HepG2 (cell line): ENCODE data around the gene KCTD1. TPM values are rescaled to one million over a fixed set of nuclear protein-coding genes. Genes with fewer than 3 reads are reported as not detected.

Source experiments
- ATAC-seq: fragments of 200-7000 bp; cut with Tn5 transposase; 3 replicates; pipeline ENCODE4 v1.9.1; 2020; ENCODE audit warnings: mild to moderate bottlenecking, moderate library complexity
- BruUV-seq: library from RNA; stranded (reverse); fragments of 400-500 nt; replicated peaks from 2 replicates; lab custom pipeline; 2021; lab: Mats Ljungman, UMichigan
- CTCF ChIA-PET: fragments of 300-600 bp; formaldehyde crosslinking; extraction: SDS; loops from one replicate; lab custom pipeline; 2021; ENCODE audit warnings: low total read pairs, inconsistent platforms, low intra/inter-chr PET ratio; lab: Yijun Ruan, JAX
- POLR2A ChIA-PET: fragments of 350-600 bp; sonication (Branson Sonifier 250); formaldehyde crosslinking; loops from one replicate; lab custom pipeline; 2020; ENCODE audit warnings: antibody characterized with exemption, inconsistent platforms; lab: Yijun Ruan, JAX
- DNase-seq: peaks from one replicate; pipeline ENCODE4 v3.0.0-alpha.2; 2015; ENCODE audit warnings: low spot score
- FAIRE-seq: peaks from 3 replicates; lab custom pipeline; 2011; peaks lifted over from hg19 to GRCh38; lab: Jason Lieb, UNC
- H2AFZ ChIP-seq: one replicate; pipeline ENCODE4 v1.6.1; 2011; ENCODE audit warnings: low read length, inconsistent platforms
- H3K27ac ChIP-seq: fragments of 300-600 bp; 3 replicates; pipeline ENCODE4 v1.8.0; 2011; ENCODE audit warnings: mixed run types, mild to moderate bottlenecking, mixed read lengths, low read length, inconsistent platforms; ENCODE audit not compliant: insufficient read depth; ENCODE audit errors: extremely low read length
- H3K27me3 ChIP-seq, 2 experiments: fragments of 200-600 bp in 1 of 2; 2 replicates in 1 of 2; 3 replicates in 1 of 2; pipeline versions ENCODE4 v1.6.0 to v1.8.0; 2011; ENCODE audit warnings: low read length in 2 of 2, mild to moderate bottlenecking in 2 of 2, moderate library complexity in 2 of 2, inconsistent platforms in 1 of 2; ENCODE audit not compliant: insufficient read depth in 2 of 2, control insufficient read depth in 1 of 2
- H3K36me3 ChIP-seq, 2 experiments: fragments of 200-600 bp in 1 of 2; replicated peaks in 1 of 2; 2 replicates in 1 of 2; 3 replicates in 1 of 2; pipeline versions ENCODE4 v1.5.1 to v1.8.0; 2011; ENCODE audit warnings: low read length in 2 of 2, inconsistent platforms in 1 of 2; ENCODE audit not compliant: insufficient read depth in 2 of 2, control insufficient read depth in 1 of 2
- H3K4me1 ChIP-seq: 2 replicates; pipeline ENCODE4 v1.5.1; 2012; ENCODE audit warnings: low read length, inconsistent platforms; ENCODE audit not compliant: insufficient read depth
- H3K4me2 ChIP-seq: 2 replicates; pipeline ENCODE4 v1.6.0; 2011; ENCODE audit warnings: low read depth, low read length, inconsistent platforms
- H3K4me3 ChIP-seq, 3 experiments: fragments of 200-600 bp in 1 of 3; sonication (generic), shearing (Covaris generic) in 1 of 3; replicated peaks in 1 of 3; 2 replicates each; pipeline ENCODE4 v1.5.1; 2011 to 2016; ENCODE audit warnings: low read length in 3 of 3, inconsistent platforms in 2 of 3, low read depth in 2 of 3, mild to moderate bottlenecking in 2 of 3, control low read depth in 1 of 3, mixed read lengths in 1 of 3; ENCODE audit not compliant: insufficient read depth in 1 of 3
- H3K79me2 ChIP-seq: one replicate; pipeline ENCODE4 v1.6.1; 2011; ENCODE audit warnings: low read length, inconsistent platforms; ENCODE audit not compliant: insufficient read depth
- H3K9ac ChIP-seq: 2 replicates; pipeline ENCODE4 v1.6.0; 2011; ENCODE audit warnings: mild to moderate bottlenecking, low read depth, low read length, inconsistent platforms; ENCODE audit not compliant: insufficient read depth
- H3K9me3 ChIP-seq: 2 replicates; pipeline ENCODE4 v1.5.1; 2012; ENCODE audit warnings: mild to moderate bottlenecking, low read length
- H4K20me1 ChIP-seq: 2 replicates; pipeline ENCODE4 v1.6.0; 2011; ENCODE audit warnings: inconsistent platforms, mild to moderate bottlenecking, low read length, moderate library complexity; ENCODE audit not compliant: insufficient read depth
- ATF7 ChIP-seq, 2 experiments: fragments of 450-650 bp in 1 of 2; sonication (generic) in 1 of 2; formaldehyde crosslinking in 1 of 2; IDR thresholded peaks; 2 replicates each; pipeline versions ENCODE4 v1.4.0 to v1.6.1; 2016 to 2020; ENCODE audit warnings: antibody characterized with exemption in 1 of 2, mild to moderate bottlenecking in 1 of 2, missing genetic modification reagents in 1 of 2
- EP300 ChIP-seq, 3 experiments: sonication (generic) in 1 of 3; formaldehyde crosslinking in 1 of 3; IDR thresholded peaks; 2 replicates each; pipeline versions ENCODE4 v1.5.1 to v1.6.1; 2011 to 2020; ENCODE audit warnings: low read depth in 2 of 3, low read length in 2 of 3, borderline replicate concordance in 1 of 3, improper control_type of control experiment in 1 of 3, mild to moderate bottlenecking in 1 of 3, missing genetic modification reagents in 1 of 3, moderate library complexity in 1 of 3
- ETV5 ChIP-seq: IDR thresholded peaks from 2 replicates; pipeline ENCODE4 v1.6.1; 2018; ENCODE audit warnings: missing biosample characterization, missing genetic modification reagents, inconsistent platforms, borderline replicate concordance
- JDP2 ChIP-seq: sonication (generic); formaldehyde crosslinking; IDR thresholded peaks from 2 replicates; pipeline ENCODE4 v1.8.1; 2022; ENCODE audit warnings: missing genetic modification reagents, borderline replicate concordance
- KDM5A ChIP-seq: fragments of 200-600 bp; sonication (generic); IDR thresholded peaks from 2 replicates; pipeline ENCODE4 v1.7.0; 2018; ENCODE audit warnings: antibody characterized with exemption, mild to moderate bottlenecking, low read length, borderline replicate concordance
- NKX3-1 ChIP-seq: sonication (generic); formaldehyde crosslinking; IDR thresholded peaks from 2 replicates; pipeline ENCODE4 v1.5.0; 2020; ENCODE audit warnings: missing genetic modification reagents
- NR2C2 ChIP-seq: sonication (generic); formaldehyde crosslinking; IDR thresholded peaks from 2 replicates; pipeline ENCODE4 v1.4.0; 2020; ENCODE audit warnings: missing genetic modification reagents, mild to moderate bottlenecking, moderate library complexity, borderline replicate concordance
- SP1 ChIP-seq, 2 experiments: fragments of 450-650 bp in 1 of 2; sonication (generic) in 1 of 2; formaldehyde crosslinking in 1 of 2; IDR thresholded peaks; 2 replicates each; pipeline versions ENCODE4 v1.4.0 to v1.6.1; 2016 to 2020; ENCODE audit warnings: missing genetic modification reagents in 1 of 2
- TARDBP ChIP-seq: sonication (generic); formaldehyde crosslinking; IDR thresholded peaks from 2 replicates; pipeline ENCODE4 v1.8.0; 2022; ENCODE audit warnings: mild to moderate bottlenecking, missing genetic modification reagents
- TOPORS ChIP-seq: sonication (generic); formaldehyde crosslinking; IDR thresholded peaks from 2 replicates; pipeline ENCODE4 v1.8.0; 2023; ENCODE audit warnings: mild to moderate bottlenecking, missing genetic modification reagents
- YY1 ChIP-seq: IDR thresholded peaks from 2 replicates; pipeline ENCODE4 v1.6.1; 2011; ENCODE audit warnings: low read length, low read depth, moderate library complexity, mild to moderate bottlenecking; ENCODE audit not compliant: insufficient read depth, insufficient replicate concordance
- ZNF510 ChIP-seq: sonication (generic); formaldehyde crosslinking; IDR thresholded peaks from 2 replicates; pipeline ENCODE4 v1.4.0; 2020; ENCODE audit warnings: low read depth, mild to moderate bottlenecking, missing genetic modification reagents
- ZNF589 ChIP-seq: sonication (generic); formaldehyde crosslinking; conservative IDR thresholded peaks from 2 replicates; pipeline ENCODE4 v1.8.0; 2022; ENCODE audit warnings: mild to moderate bottlenecking, moderate library complexity, missing genetic modification reagents
- WGBS: methylation state at CpG from one replicate; pipeline ENCODE4 v1.1.6; 2017; ENCODE audit warnings: low lambda C conversion rate; 5-methylcytosine and 5-hydroxymethylcytosine counted together
- in situ Hi-C: cut with HindIII; loops from 2 replicates; pipeline ENCODE4 v1.10.0; 2017; ENCODE audit warnings: low pct_unique_long_range_greater_than_20kb; ENCODE audit not compliant: extremely low pct_ligation_motif_present
- intact Hi-C: fragments of 100-400 bp; cut with micrococcal nuclease; formaldehyde crosslinking; loops from one replicate; pipeline ENCODE4 v1.10.0; 2022; ENCODE audit not compliant: unreplicated experiment
- polyA plus RNA-seq, 8 experiments: library from polyadenylated mRNA; depleted of rRNA in 3 of 8; stranded (reverse) in 7 of 8; unstranded in 1 of 8; fragments of >200 nt; fragmentation: Illumina TruSeq in 4 of 8; extraction: Trizol in 4 of 8; gene quantifications; 2 replicates each; pipeline versions ENCODE4 v1.2.1 to v1.2.3, GENCODE V29; 2011 to 2016; ENCODE audit warnings: low read depth in 4 of 8, missing spikeins in 1 of 8, mixed read lengths in 1 of 8; ENCODE audit not compliant: insufficient read depth in 1 of 8
- total RNA-seq, 5 experiments: library from RNA; depleted of rRNA; stranded (reverse); fragments of >200 nt; fragmentation: Illumina TruSeq; extraction: Trizol; gene quantifications; 2 replicates each; pipeline ENCODE4 v1.2.3, GENCODE V29; 2016; ENCODE audit warnings: low read depth in 1 of 5
- TF ChIP-seq, protein P1 (sequence below): sonication (generic); formaldehyde crosslinking; IDR thresholded peaks from 2 replicates; pipeline ENCODE4 v1.4.0; 2020; ENCODE audit warnings: missing genetic modification reagents
- TF ChIP-seq, protein P2 (sequence below): sonication (generic); formaldehyde crosslinking; IDR thresholded peaks from 2 replicates; pipeline ENCODE4 v1.4.0; 2020; ENCODE audit warnings: mild to moderate bottlenecking, missing genetic modification reagents
- TF ChIP-seq, protein P3 (sequence below): sonication (generic); formaldehyde crosslinking; IDR thresholded peaks from 2 replicates; pipeline ENCODE4 v1.8.1; 2023; ENCODE audit warnings: missing genetic modification reagents, inconsistent platforms, borderline replicate concordance

The KCTD1 gene
- total and polyA plus RNA-seq, 2 of the 13 experiments (the other 11 are each of a cell fraction or from before 2014, with no cell fraction given): 2.7 to 6.8 TPM

DNA sequence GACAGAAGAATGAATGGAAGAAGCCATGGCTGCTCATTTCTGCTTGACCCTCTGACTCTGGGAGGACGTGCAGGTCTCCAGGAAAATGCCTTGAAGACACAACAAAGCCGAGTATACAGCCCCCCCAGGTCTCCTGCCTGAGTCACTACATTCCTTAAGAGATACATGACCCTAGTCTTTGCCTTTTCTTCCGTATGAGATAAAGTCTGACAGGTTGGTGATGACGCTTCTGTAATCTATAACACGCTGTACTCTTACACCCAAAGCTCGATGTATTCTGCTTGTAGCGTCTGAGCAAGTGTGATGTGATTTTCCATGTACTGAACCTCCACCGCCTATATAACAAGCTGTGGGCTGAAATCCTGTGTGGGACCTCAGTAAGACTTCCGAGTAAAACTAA lies 77.3 kb downstream of the KCTD1 start (continued):
- TF ChIP-seq SP1 (IDR thresholded peaks at IDR 0.05) (no peak), SP1 (CRISPR knock-in tag; IDR thresholded peaks at IDR 0.05) (no peak), NKX3-1 (CRISPR knock-in tag) (no peak), ZNF589 (CRISPR knock-in tag) (no peak)

DNA sequence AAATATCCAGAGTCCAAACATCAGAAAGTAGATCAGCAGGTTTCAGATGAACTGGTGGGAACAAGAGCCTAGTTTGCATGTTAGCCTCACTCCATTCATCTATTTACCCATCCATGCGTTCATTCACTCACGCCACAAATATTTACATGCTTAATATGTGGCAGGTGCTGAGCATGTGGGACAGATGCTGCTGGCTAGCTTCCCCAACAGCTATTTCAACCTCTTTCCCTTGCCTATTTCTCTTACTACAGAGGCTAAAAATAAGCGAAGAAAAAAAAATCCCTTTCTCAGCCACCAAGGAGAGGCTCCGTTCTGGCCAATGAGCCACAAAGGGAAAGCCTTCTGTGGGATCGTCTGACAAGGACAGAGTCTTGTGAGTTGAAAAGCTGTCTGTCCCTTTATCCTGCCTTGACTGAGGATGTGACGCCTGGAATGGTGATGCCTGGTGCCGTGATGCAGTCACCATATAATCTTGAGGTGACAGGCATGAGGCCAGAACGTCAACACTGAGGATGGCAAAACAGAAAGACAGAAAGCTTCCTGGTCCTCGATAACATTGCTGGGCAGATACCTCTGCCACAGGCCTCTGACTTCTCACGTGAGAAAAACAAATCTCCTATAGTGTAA lies 78.2 kb downstream of the KCTD1 start:
- no peaks in the 10 kb centered on the region for H4K20me1 ChIP-seq
- H2AFZ ChIP-seq: no peak overlapping the region
- no peak overlapping the region for H3K4me3 ChIP-seq
- FAIRE-seq: no peak
- no peak overlapping the region for H3K9ac ChIP-seq
- H3K4me1 ChIP-seq: no peaks in the 10 kb centered on the region
- WGBS: 78% methylated on average over 10 of the region's 10 CpGs
- ChIA-PET CTCF (no interaction called here), POLR2A (no interaction called here)
- no peaks in the 10 kb centered on the region for H3K79me2 ChIP-seq
- intact Hi-C loops: no loop called here
- H3K27ac ChIP-seq: no peak overlapping the region
- in situ Hi-C loops: no loop called here
- no TSS peak for BruUV-seq
- no peak overlapping the region for H3K4me2 ChIP-seq
- H3K27me3 ChIP-seq: no peaks in the 10 kb centered on the region
- no peak for DNase-seq
- no peak for ATAC-seq
- no peaks in the 10 kb centered on the region for H3K36me3 ChIP-seq
- no peaks in the 10 kb centered on the region for H3K9me3 ChIP-seq
- TF ChIP-seq YY1 (no peak), ATF7 (IDR thresholded peaks at IDR 0.05) (no peak), ATF7 (CRISPR knock-in tag; IDR thresholded peaks at IDR 0.05) (no peak), NR2C2 (CRISPR knock-in tag) (no peak), EP300 (IDR thresholded peaks at IDR 0.05; ENCODE audit: low read depth in 2 of 2, low read length in 2 of 2) (no peak), EP300 (CRISPR knock-in tag; IDR thresholded peaks at IDR 0.05; ENCODE audit: borderline replicate concordance) (no peak), JDP2 (CRISPR knock-in tag) (no peak), TOPORS (no peak), ETV5 (CRISPR knock-in tag) (no peak), TARDBP (CRISPR knock-in tag) (no peak), ZNF510 (CRISPR knock-in tag) (no peak), KDM5A (no peak)
- TF ChIP-seq, protein P1, sequence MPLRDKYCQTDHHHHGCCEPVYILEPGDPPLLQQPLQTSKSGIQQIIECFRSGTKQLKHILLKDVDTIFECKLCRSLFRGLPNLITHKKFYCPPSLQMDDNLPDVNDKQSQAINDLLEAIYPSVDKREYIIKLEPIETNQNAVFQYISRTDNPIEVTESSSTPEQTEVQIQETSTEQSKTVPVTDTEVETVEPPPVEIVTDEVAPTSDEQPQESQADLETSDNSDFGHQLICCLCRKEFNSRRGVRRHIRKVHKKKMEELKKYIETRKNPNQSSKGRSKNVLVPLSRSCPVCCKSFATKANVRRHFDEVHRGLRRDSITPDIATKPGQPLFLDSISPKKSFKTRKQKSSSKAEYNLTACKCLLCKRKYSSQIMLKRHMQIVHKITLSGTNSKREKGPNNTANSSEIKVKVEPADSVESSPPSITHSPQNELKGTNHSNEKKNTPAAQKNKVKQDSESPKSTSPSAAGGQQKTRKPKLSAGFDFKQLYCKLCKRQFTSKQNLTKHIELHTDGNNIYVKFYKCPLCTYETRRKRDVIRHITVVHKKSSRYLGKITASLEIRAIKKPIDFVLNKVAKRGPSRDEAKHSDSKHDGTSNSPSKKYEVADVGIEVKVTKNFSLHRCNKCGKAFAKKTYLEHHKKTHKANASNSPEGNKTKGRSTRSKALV (CRISPR knock-in tag): no peak
- TF ChIP-seq, protein P2, sequence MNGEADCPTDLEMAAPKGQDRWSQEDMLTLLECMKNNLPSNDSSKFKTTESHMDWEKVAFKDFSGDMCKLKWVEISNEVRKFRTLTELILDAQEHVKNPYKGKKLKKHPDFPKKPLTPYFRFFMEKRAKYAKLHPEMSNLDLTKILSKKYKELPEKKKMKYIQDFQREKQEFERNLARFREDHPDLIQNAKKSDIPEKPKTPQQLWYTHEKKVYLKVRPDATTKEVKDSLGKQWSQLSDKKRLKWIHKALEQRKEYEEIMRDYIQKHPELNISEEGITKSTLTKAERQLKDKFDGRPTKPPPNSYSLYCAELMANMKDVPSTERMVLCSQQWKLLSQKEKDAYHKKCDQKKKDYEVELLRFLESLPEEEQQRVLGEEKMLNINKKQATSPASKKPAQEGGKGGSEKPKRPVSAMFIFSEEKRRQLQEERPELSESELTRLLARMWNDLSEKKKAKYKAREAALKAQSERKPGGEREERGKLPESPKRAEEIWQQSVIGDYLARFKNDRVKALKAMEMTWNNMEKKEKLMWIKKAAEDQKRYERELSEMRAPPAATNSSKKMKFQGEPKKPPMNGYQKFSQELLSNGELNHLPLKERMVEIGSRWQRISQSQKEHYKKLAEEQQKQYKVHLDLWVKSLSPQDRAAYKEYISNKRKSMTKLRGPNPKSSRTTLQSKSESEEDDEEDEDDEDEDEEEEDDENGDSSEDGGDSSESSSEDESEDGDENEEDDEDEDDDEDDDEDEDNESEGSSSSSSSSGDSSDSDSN: no peak
- TF ChIP-seq, protein P3, sequence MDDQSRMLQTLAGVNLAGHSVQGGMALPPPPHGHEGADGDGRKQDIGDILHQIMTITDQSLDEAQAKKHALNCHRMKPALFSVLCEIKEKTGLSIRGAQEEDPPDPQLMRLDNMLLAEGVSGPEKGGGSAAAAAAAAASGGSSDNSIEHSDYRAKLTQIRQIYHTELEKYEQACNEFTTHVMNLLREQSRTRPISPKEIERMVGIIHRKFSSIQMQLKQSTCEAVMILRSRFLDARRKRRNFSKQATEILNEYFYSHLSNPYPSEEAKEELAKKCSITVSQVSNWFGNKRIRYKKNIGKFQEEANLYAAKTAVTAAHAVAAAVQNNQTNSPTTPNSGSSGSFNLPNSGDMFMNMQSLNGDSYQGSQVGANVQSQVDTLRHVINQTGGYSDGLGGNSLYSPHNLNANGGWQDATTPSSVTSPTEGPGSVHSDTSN (CRISPR knock-in tag): no peak
